B cell (primary cell): ENCODE data around the gene GNG7. TPM values are rescaled to one million over a fixed set of nuclear protein-coding genes. Genes with fewer than 3 reads are reported as not detected.
"Not testable (repeated sequence)": the region's sequence is repeated elsewhere in the genome, so short reads cannot be mapped to it uniquely, and the experiment has no call there.

ENCODE experiments used
- ATAC-seq: fragments of 200-7000 bp; cut with Tn5 transposase; one replicate; pipeline ENCODE4 v1.10.0; 2021; ENCODE audit warnings: low read depth, mild to moderate bottlenecking, moderate number of reproducible peaks, moderate library complexity
- CTCF ChIA-PET: fragments of 350-600 bp; sonication (Branson Sonifier 250); formaldehyde crosslinking; loops from one replicate; lab custom pipeline; 2021; ENCODE audit warnings: antibody characterized with exemption, inconsistent platforms; lab: Charles Lee
- POLR2A ChIA-PET: fragments of 350-600 bp; sonication (Branson Sonifier 250); formaldehyde crosslinking; loops from one replicate; lab custom pipeline; 2021; ENCODE audit warnings: antibody characterized with exemption; lab: Charles Lee
- DNase-seq: peaks from one replicate; pipeline ENCODE4 v3.0.0; 2013
- H2AFZ ChIP-seq: 2 replicates; pipeline ENCODE4 v1.6.1; 2012; ENCODE audit warnings: mild to moderate bottlenecking, low read depth, low read length; ENCODE audit not compliant: insufficient read depth, poor library complexity, severe bottlenecking
- H3K27ac ChIP-seq, 2 donors: 1 replicate in 1 of 2; 2 replicates in 1 of 2; pipeline ENCODE4 v1.5.1; 2012 to 2013; ENCODE audit warnings: low read length in 2 of 2, mild to moderate bottlenecking in 2 of 2, moderate library complexity in 1 of 2
- H3K27me3 ChIP-seq, 4 experiments: fragments of 200-600 bp in 1 of 4; sonication (generic) in 1 of 4; replicated peaks in 1 of 4; 1 replicate in 2 of 4; 2 replicates in 2 of 4; pipeline versions ENCODE4 v1.6.1 to v1.7.0; 2013 to 2016; ENCODE audit warnings: low read length in 3 of 4, mild to moderate bottlenecking in 2 of 4, mixed read lengths in 1 of 4, moderate library complexity in 1 of 4; ENCODE audit not compliant: insufficient read depth in 4 of 4, control insufficient read depth in 3 of 4; ENCODE audit errors: control extremely low read depth in 1 of 4
- H3K36me3 ChIP-seq, 2 experiments: replicated peaks in 1 of 2; 1 replicate in 1 of 2; 2 replicates in 1 of 2; pipeline versions ENCODE4 v1.6.1 to v1.7.1; 2013; ENCODE audit warnings: low read length in 1 of 2; ENCODE audit not compliant: insufficient read depth in 2 of 2, control insufficient read depth in 1 of 2; ENCODE audit errors: control extremely low read depth in 1 of 2, extremely low read depth in 1 of 2
- H3K4me1 ChIP-seq, 2 donors: fragments of 200-600 bp in 1 of 2; sonication (generic) in 1 of 2; 1 replicate in 1 of 2; 2 replicates in 1 of 2; pipeline versions ENCODE4 v1.5.1 to v1.6.1; 2013 to 2017; ENCODE audit warnings: low read length in 2 of 2; ENCODE audit not compliant: control insufficient read depth in 2 of 2, insufficient read depth in 2 of 2
- H3K4me2 ChIP-seq: replicated peaks from 2 replicates; pipeline ENCODE3; 2012; ENCODE audit warnings: mild to moderate bottlenecking, low read depth, low read length; ENCODE audit not compliant: poor library complexity, severe bottlenecking
- H3K4me3 ChIP-seq, 5 experiments: fragments of 200-600 bp in 1 of 5; sonication (generic) in 1 of 5; 1 replicate in 3 of 5; 2 replicates in 2 of 5; pipeline versions ENCODE4 v1.5.1 to v1.7.0; 2011 to 2016; ENCODE audit warnings: low read length in 4 of 5, mild to moderate bottlenecking in 4 of 5, low read depth in 2 of 5, control low read depth in 1 of 5, moderate library complexity in 1 of 5; ENCODE audit not compliant: insufficient read depth in 1 of 5; ENCODE audit errors: control extremely low read depth in 1 of 5, extremely low read depth in 1 of 5
- H3K79me2 ChIP-seq: fragments of 200-600 bp; sonication (generic); one replicate; pipeline ENCODE4 v1.6.0; 2016; ENCODE audit warnings: low read length; ENCODE audit not compliant: control insufficient read depth, insufficient read depth
- H3K9ac ChIP-seq: fragments of 200-600 bp; sonication (generic); 2 replicates; pipeline ENCODE4 v1.6.1; 2017; ENCODE audit warnings: mild to moderate bottlenecking, low read length, moderate library complexity
- H3K9me3 ChIP-seq, 3 donors: one replicate each; pipeline versions ENCODE4 v1.6.1 to v1.7.1; 2013; ENCODE audit warnings: low read length in 2 of 3; ENCODE audit not compliant: control insufficient read depth in 2 of 3, insufficient read depth in 1 of 3; ENCODE audit errors: control extremely low read depth in 1 of 3
- H4K20me1 ChIP-seq: 2 replicates; pipeline ENCODE4 v1.6.0; 2012; ENCODE audit warnings: mild to moderate bottlenecking, low read length; ENCODE audit not compliant: insufficient read depth, control insufficient read depth, poor library complexity, severe bottlenecking
- H3K27ac Mint-ChIP-seq: one replicate; pipeline ENCODE4 v1.8.0; 2021; ENCODE audit warnings: mixed read lengths
- H3K27me3 Mint-ChIP-seq: one replicate; pipeline ENCODE4 v1.8.0; 2021; ENCODE audit warnings: mixed read lengths
- H3K4me1 Mint-ChIP-seq: one replicate; pipeline ENCODE4 v1.8.0; 2021; ENCODE audit warnings: mixed read lengths
- H3K4me3 Mint-ChIP-seq: one replicate; pipeline ENCODE4 v1.8.0; 2021; ENCODE audit warnings: mixed read lengths
- H3K9me3 Mint-ChIP-seq: one replicate; pipeline ENCODE4 v1.8.0; 2022; ENCODE audit warnings: mixed read lengths; ENCODE audit not compliant: insufficient read depth
- CTCF ChIP-seq: fragments of 200-600 bp; IDR thresholded peaks from one replicate; pipeline ENCODE4 v1.8.0; 2022; ENCODE audit warnings: antibody characterized with exemption, mild to moderate bottlenecking
- EZH2 ChIP-seq: IDR thresholded peaks from 2 replicates; pipeline ENCODE4 v1.6.1; 2012; ENCODE audit warnings: borderline replicate concordance, low read depth, mild to moderate bottlenecking, moderate library complexity, low read length; ENCODE audit not compliant: insufficient read depth, poor library complexity, severe bottlenecking
- WGBS: methylation state at CpG from one replicate; pipeline ENCODE4 v1.1.5; 2013; ENCODE audit warnings: missing lambda C conversion rate; ENCODE audit not compliant: insufficient coverage; 5-methylcytosine and 5-hydroxymethylcytosine counted together
- intact Hi-C: fragments of 100-400 bp; cut with micrococcal nuclease; formaldehyde crosslinking; loops from one replicate; pipeline ENCODE4 v1.10.0; 2022
- polyA plus RNA-seq: library from polyadenylated mRNA; depleted of rRNA; stranded (reverse); fragments of >200 nt; gene quantifications from 2 replicates; pipeline ENCODE4 v1.2.3, GENCODE V29; 2012
- total RNA-seq, 2 donors: library from RNA; stranded (reverse); fragments of 120-200 nt in 1 of 2; gene quantifications; 1 replicate in 1 of 2; 2 replicates in 1 of 2; pipeline versions ENCODE4 v1.2.3 to v1.2.4, GENCODE V29; 2013 to 2022

GNG7 gene
- total and polyA plus RNA-seq, 2 donors (not counting 1 experiment from before 2014, with no cell fraction given), result 76.3 to 153 TPM

- ChIA-PET CTCF (no interaction called here), POLR2A (no interaction called here)
- peaks cover 45% of the 10 kb centered on the region for H3K4me1 Mint-ChIP-seq
These were observed 134.9 kb downstream of the GNG7 start for GRCh38 chr19:2567580-2567979.

GRCh38 chr19:2563546-2563945 lies 138.9 kb downstream of the GNG7 start:
- ATAC-seq, H3K4me2 ChIP-seq, H3K27ac ChIP-seq, H3K27me3 ChIP-seq, H3K9me3 ChIP-seq, H3K9ac ChIP-seq, POLR2A ChIA-PET, H3K4me3 ChIP-seq, H3K9me3 Mint-ChIP-seq, DNase-seq, H3K27me3 Mint-ChIP-seq, H2AFZ ChIP-seq: not testable (repeated sequence)
- Mint-ChIP-seq H3K4me1 (peaks cover 53% of the 10 kb centered on the region), H3K4me3 (peak overlapping the region; percentile 71), H3K27ac (peak overlapping the region; percentile 73)
- WGBS, result 100% methylated on average over 5 of the region's 9 CpGs
- Histone ChIP-seq H4K20me1 (peaks cover 91% of the 10 kb centered on the region), H3K4me1 (peaks cover 16 to 36% of the 10 kb centered on the region in 2 donors), H3K79me2 (peaks cover 91% of the 10 kb centered on the region), H3K36me3 (peaks cover 0 to 17% of the 10 kb centered on the region in 2 experiments)
- intact Hi-C loops, result loop anchor here (5.0 kb wide), 1 partner anchor 49 kb away; no protein-coding TSS in a partner anchor
- CTCF ChIA-PET, result interaction anchor here (0.6 to 2.5 kb wide), 2 partner anchors 48 to 103 kb away, joined by 3 to 10 read pairs; no protein-coding TSS in a partner anchor

More at GRCh38 chr19:2567580-2567979, 134.9 kb downstream of the GNG7 start:
- Histone ChIP-seq H3K36me3 (peaks cover 0 to 2% of the 10 kb centered on the region in 2 experiments), H3K4me3 (no peak overlapping the region), H2AFZ (no peak overlapping the region), H4K20me1 (peaks cover 91% of the 10 kb centered on the region), H3K79me2 (peaks cover 92% of the 10 kb centered on the region), H3K4me1 (peaks cover 2 to 12% of the 10 kb centered on the region in 2 donors), H3K9ac (no peak overlapping the region), H3K27ac (no peak overlapping the region), H3K27me3 (no peaks in the 10 kb centered on the region), H3K9me3 (peaks cover 0 to 18% (median 0%) of the 10 kb centered on the region in 3 donors), H3K4me2 (no peak overlapping the region)
- no peak for TF ChIP-seq CTCF
- TF ChIP-seq EZH2, result no peak
- DNase-seq (no peak), ATAC-seq (no peak)
- intact Hi-C loops, result no loop called here
- Mint-ChIP-seq H3K27ac (no peak overlapping the region), H3K27me3 (no peaks in the 10 kb centered on the region), H3K9me3 (no peaks in the 10 kb centered on the region), H3K4me3 (no peak overlapping the region)
- WGBS, result 68% methylated on average over 17 of the region's 17 CpGs
